HepG2 (cell line): ENCODE measurements around the gene SLC17A9.

Experiments used
- RNF2 ChIP-seq: fragments of 450-650 bp; conservative IDR thresholded peaks from 2 replicates; pipeline ENCODE4 v1.6.1; 2016; ENCODE audit warnings: low read depth
- ZBTB38 ChIP-seq: sonication (generic); formaldehyde crosslinking; IDR thresholded peaks from 2 replicates; pipeline ENCODE4 v1.5.1; 2020; ENCODE audit warnings: mild to moderate bottlenecking, missing genetic modification reagents
- ZNF121 ChIP-seq: sonication (generic); formaldehyde crosslinking; IDR thresholded peaks from 2 replicates; pipeline ENCODE4 v1.5.0; 2020; ENCODE audit warnings: mild to moderate bottlenecking, missing genetic modification reagents
- ZNF20 ChIP-seq: sonication (generic); formaldehyde crosslinking; IDR thresholded peaks from 2 replicates; pipeline ENCODE4 v1.4.0; 2020; ENCODE audit warnings: mild to moderate bottlenecking, moderate library complexity, missing genetic modification reagents
- ZNF205 ChIP-seq: IDR thresholded peaks from 2 replicates; pipeline ENCODE4 v1.6.1; 2018; ENCODE audit warnings: missing biosample characterization, missing genetic modification reagents
- ZNF317 ChIP-seq: sonication (generic); formaldehyde crosslinking; IDR thresholded peaks from 2 replicates; pipeline ENCODE4 v1.5.0; 2020; ENCODE audit warnings: mild to moderate bottlenecking, missing genetic modification reagents
- ZNF816 ChIP-seq: sonication (generic); formaldehyde crosslinking; IDR thresholded peaks from 2 replicates; pipeline ENCODE4 v1.8.0; 2022; ENCODE audit warnings: missing genetic modification reagents, mild to moderate bottlenecking, borderline replicate concordance
- TF ChIP-seq, protein P1 (sequence below): fragments of 450-650 bp; IDR thresholded peaks from 2 replicates; pipeline ENCODE4 v1.6.1; 2016
- TF ChIP-seq, protein P2 (sequence below), 2 experiments: sonication (generic) in 1 of 2; formaldehyde crosslinking in 1 of 2; IDR thresholded peaks; 2 replicates each; pipeline versions ENCODE4 v1.4.0 to v1.6.1; 2018 to 2020; ENCODE audit warnings: missing genetic modification reagents in 2 of 2, borderline replicate concordance in 1 of 2, low read depth in 1 of 2, mild to moderate bottlenecking in 1 of 2, missing biosample characterization in 1 of 2
- TF ChIP-seq, protein P3 (sequence below): conservative IDR thresholded peaks from 2 replicates; pipeline ENCODE4 v1.6.1; 2018; ENCODE audit warnings: missing genetic modification reagents

DNA sequence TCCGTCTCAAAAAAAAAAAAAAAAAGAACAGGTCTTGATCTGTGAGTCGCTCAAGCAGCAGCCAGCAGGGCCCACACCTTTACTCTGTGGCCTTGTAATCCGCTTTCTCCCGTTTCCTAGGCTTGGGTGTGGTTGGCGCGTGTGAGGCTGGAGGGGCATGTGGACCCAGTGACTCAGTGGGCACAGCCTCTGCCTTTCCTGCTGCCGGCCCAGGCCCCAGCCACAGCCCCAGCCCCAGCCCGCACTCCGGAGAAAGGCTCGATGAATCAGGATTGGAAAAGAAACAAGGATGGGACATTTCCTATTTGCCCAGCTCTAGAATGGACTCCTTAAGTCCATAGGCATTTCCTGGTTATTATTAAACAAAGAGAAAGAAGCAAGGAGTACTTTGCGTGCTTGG lies 50.0 kb downstream of the SLC17A9 start:
- no peak for TF ChIP-seq ZNF20 (CRISPR knock-in tag)
- TF ChIP-seq, protein P1, sequence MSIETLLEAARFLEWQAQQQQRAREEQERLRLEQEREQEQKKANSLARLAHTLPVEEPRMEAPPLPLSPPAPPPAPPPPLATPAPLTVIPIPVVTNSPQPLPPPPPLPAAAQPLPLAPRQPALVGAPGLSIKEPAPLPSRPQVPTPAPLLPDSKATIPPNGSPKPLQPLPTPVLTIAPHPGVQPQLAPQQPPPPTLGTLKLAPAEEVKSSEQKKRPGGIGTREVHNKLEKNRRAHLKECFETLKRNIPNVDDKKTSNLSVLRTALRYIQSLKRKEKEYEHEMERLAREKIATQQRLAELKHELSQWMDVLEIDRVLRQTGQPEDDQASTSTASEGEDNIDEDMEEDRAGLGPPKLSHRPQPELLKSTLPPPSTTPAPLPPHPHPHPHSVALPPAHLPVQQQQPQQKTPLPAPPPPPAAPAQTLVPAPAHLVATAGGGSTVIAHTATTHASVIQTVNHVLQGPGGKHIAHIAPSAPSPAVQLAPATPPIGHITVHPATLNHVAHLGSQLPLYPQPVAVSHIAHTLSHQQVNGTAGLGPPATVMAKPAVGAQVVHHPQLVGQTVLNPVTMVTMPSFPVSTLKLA, result no peak
- TF ChIP-seq ZBTB38 (CRISPR knock-in tag), result no peak
- no peak for TF ChIP-seq ZNF205
- TF ChIP-seq ZNF816 (CRISPR knock-in tag), result no peak
- TF ChIP-seq RNF2, result no peak
- no peak for TF ChIP-seq ZNF317
- TF ChIP-seq, protein P2, sequence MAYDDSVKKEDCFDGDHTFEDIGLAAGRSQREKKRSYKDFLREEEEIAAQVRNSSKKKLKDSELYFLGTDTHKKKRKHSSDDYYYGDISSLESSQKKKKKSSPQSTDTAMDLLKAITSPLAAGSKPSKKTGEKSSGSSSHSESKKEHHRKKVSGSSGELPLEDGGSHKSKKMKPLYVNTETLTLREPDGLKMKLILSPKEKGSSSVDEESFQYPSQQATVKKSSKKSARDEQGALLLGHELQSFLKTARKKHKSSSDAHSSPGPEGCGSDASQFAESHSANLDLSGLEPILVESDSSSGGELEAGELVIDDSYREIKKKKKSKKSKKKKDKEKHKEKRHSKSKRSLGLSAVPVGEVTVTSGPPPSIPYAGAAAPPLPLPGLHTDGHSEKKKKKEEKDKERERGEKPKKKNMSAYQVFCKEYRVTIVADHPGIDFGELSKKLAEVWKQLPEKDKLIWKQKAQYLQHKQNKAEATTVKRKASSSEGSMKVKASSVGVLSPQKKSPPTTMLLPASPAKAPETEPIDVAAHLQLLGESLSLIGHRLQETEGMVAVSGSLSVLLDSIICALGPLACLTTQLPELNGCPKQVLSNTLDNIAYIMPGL (CRISPR knock-in tag; IDR thresholded peaks at IDR 0.05; ENCODE audit: borderline replicate concordance in 1 of 2, low read depth in 1 of 2), result no peak
- TF ChIP-seq, protein P3, sequence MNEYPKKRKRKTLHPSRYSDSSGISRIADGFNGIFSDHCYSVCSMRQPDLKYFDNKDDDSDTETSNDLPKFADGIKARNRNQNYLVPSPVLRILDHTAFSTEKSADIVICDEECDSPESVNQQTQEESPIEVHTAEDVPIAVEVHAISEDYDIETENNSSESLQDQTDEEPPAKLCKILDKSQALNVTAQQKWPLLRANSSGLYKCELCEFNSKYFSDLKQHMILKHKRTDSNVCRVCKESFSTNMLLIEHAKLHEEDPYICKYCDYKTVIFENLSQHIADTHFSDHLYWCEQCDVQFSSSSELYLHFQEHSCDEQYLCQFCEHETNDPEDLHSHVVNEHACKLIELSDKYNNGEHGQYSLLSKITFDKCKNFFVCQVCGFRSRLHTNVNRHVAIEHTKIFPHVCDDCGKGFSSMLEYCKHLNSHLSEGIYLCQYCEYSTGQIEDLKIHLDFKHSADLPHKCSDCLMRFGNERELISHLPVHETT (CRISPR knock-in tag), result no peak
- TF ChIP-seq ZNF121 (CRISPR knock-in tag), result no peak
